OCI-LY1 (cell line): ENCODE data around the gene RASAL3.

Source experiments
- CTCF ChIP-seq: fragments of 200-600 bp; sonication (generic), shearing (Covaris generic); IDR thresholded peaks from 2 replicates; pipeline ENCODE4 v1.5.1; 2017; ENCODE audit warnings: mild to moderate bottlenecking, antibody characterized with exemption, low read length, moderate library complexity, mixed read lengths
- EZH2 ChIP-seq: fragments of 200-600 bp; sonication (generic), shearing (Covaris generic); IDR thresholded peaks from 2 replicates; pipeline ENCODE4 v1.8.0; 2017; ENCODE audit warnings: borderline replicate concordance, mixed run types, mild to moderate bottlenecking, antibody characterized with exemption, low read length, moderate library complexity, mixed read lengths

GRCh38 chr19:15404097-15404779 lies 60.1 kb downstream of the RASAL3 start:
- TF ChIP-seq CTCF: no peak
- TF ChIP-seq EZH2: no peak
